ENCODE data around the gene CD7. TPM values are rescaled to one million over a fixed set of nuclear protein-coding genes. Genes with fewer than 3 reads are reported as not detected.

The CD7 gene
- total RNA-seq, 3 donors from 2014 or later, result 10.0 to 12.8 (median 12.3) TPM

DNA sequence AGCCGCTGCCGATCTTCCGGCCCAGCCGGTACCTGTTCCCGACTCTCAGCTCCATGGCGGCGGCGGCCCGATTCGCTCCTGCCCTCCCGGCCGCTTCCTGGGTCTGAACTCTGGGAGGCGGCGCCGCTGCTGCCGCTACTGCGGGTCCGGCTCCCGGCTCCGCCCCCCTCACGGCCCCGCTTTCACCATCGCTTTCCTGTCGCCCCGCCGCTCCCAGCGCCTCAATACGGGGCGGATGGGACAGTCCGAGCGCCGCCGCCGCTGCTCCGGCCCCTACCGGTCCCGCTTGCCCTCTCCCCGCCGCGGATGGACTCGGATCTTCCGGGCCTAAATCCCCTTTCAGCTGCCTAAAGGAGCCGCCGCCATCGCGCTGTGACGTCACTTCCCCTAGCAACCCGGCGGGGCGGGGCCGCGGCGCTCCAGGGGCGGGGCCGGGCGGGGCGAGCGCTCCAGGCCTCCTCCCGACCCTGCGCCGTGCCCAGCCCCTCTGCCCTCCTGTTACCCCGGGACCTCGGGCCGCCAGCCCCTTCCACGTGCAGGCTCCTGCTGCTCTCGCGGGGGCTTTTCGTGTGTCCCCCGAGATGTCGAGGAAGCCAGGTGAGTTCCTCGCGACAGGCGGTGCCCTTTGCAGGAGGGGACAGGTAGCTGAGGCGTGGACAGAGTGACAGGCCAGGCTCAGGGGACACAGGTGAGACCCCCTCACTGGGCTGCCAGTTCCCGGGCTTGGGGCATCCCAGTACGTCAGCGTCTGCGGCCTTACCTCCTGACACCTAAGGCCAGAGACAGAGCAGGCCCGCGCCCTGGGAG, 43.9 kb downstream of the CD7 start, which contains the start of gene CSNK1D:
TSS of gene CSNK1D (minus strand) at position 374 of the 807 bp plus-strand sequence. CDS start at position 55, 319 bp downstream.
- Histone ChIP-seq H3K9me3 (no peaks in the 10 kb centered on the region), H3K4me1 (ENCODE audit: low read depth) (peaks cover 39% of the 10 kb centered on the region), H3K36me3 (ENCODE audit: low read depth) (no peaks in the 10 kb centered on the region), H3K4me3 (peak within 1 kb of the TSS; percentile 99)
- intact Hi-C loops (cut with DNase I, micrococcal nuclease), result no loop called here
- TF ChIP-seq, protein P1, sequence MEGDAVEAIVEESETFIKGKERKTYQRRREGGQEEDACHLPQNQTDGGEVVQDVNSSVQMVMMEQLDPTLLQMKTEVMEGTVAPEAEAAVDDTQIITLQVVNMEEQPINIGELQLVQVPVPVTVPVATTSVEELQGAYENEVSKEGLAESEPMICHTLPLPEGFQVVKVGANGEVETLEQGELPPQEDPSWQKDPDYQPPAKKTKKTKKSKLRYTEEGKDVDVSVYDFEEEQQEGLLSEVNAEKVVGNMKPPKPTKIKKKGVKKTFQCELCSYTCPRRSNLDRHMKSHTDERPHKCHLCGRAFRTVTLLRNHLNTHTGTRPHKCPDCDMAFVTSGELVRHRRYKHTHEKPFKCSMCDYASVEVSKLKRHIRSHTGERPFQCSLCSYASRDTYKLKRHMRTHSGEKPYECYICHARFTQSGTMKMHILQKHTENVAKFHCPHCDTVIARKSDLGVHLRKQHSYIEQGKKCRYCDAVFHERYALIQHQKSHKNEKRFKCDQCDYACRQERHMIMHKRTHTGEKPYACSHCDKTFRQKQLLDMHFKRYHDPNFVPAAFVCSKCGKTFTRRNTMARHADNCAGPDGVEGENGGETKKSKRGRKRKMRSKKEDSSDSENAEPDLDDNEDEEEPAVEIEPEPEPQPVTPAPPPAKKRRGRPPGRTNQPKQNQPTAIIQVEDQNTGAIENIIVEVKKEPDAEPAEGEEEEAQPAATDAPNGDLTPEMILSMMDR (IDR thresholded peaks at IDR 0.05), result no peak
- peak; percentile 89 for ATAC-seq
- DNase-seq, result peak; percentile 94 to 97 (median 96)

DNA sequence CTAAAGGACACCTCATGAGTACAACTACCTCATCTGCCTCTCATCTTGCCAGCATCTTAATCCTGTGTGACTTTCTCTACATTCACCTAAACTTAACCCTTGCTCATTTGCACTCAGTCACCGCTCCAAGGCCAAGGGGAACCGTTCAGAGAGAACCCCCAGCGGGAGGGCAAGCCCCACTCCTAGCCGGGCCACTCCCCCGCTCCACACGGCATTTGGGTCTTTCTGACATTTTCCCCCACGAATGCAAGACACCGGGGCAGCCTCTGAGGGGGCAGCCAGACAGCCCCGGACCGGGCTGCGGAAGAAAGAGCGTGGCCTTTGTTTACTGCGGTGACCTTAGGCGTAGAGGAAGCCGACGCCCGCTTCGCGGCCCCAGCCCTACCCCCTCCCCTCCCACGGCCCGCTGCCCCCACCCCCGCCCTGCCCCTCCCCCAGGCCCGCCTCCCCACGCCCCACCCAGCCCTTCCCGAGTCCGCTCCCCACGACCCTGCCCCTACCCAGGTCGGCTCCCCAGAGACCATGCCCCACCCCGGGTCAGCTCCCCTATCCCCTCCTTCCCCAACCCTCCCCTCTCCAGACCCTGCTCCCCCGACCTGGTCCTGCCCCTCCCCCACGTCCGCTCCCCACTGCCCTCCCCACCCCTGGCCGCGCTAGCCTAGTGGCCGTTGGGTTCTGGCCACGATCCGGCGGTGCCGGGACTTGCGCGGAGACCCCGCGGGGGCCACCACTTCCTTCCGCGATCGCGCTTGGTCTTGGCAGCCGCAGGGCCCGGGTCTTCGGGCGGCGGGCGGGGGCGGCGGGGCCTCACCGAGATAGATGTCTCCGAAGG, 44.7 kb downstream of the CD7 start:
- TF ChIP-seq, protein P1 (IDR thresholded peaks at IDR 0.05), result no peak
- Histone ChIP-seq H3K36me3 (ENCODE audit: low read depth) (no peaks in the 10 kb centered on the region), H3K4me3 (peak overlapping the region; percentile 99), H3K9me3 (no peaks in the 10 kb centered on the region), H3K4me1 (ENCODE audit: low read depth) (peaks cover 47% of the 10 kb centered on the region)
- DNase-seq (peak; percentile 59 to 78 (median 69)), ATAC-seq (peak; percentile 49)
- intact Hi-C loops (cut with DNase I, micrococcal nuclease), result no loop called here

DNA sequence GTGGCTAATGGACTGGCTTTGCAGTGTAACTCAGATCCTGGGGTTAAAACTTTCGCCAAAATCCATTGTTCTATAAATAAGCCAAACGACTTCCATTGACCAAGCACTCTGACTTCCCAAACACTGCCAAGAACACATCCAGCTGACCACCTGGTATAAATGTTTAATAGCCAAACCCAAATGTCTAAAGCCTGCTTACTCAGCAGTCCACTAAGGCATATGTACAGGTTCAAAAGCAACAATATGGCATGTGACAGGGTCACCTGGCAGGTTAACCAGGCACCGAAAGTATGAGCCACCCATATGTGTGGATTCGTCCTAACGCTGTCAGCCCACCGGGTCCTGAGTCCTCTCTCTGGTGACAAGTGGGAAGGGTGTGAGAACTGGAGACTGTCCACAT, 46.0 kb downstream of the CD7 start:
- ATAC-seq, result no peak
- no peak for DNase-seq
- no peaks in the 10 kb centered on the region for H3K9me3 ChIP-seq
- H3K4me3 ChIP-seq, result no peak overlapping the region
- H3K36me3 ChIP-seq (ENCODE audit: low read depth), result no peaks in the 10 kb centered on the region
- peaks cover 60% of the 10 kb centered on the region for H3K4me1 ChIP-seq (ENCODE audit: low read depth)
- TF ChIP-seq, protein P1 (IDR thresholded peaks at IDR 0.05), result no peak
- intact Hi-C loops (cut with DNase I, micrococcal nuclease), result no loop called here

DNA sequence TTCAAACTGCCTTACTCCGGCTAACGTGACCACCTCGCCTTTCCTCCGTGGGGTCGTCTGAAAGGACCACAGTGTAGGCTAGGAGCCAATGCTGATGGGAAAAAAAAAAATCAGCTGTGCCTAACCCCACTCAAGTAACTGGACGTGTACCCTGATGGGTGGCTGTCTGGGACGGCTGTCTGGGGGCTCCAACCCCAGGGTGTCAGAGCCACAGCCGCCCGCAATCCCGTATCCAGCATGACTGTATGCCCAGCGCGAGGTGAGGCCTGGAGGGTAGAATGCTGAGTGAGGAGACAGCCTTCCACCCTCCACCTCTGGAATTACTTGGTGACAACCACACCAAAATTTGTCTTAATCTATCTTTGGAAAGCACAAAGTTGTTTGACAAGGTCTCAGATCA, 46.8 kb downstream of the CD7 start:
- intact Hi-C loops (cut with DNase I, micrococcal nuclease), result no loop called here
- H3K4me3 ChIP-seq, result no peak overlapping the region
- DNase-seq (peak in 1 of 3 donors; percentile 45), ATAC-seq (no peak)
- H3K9me3 ChIP-seq, result no peaks in the 10 kb centered on the region
- peaks cover 66% of the 10 kb centered on the region for H3K4me1 ChIP-seq (ENCODE audit: low read depth)
- TF ChIP-seq, protein P1 (IDR thresholded peaks at IDR 0.05), result no peak
- no peaks in the 10 kb centered on the region for H3K36me3 ChIP-seq (ENCODE audit: low read depth)

DNA sequence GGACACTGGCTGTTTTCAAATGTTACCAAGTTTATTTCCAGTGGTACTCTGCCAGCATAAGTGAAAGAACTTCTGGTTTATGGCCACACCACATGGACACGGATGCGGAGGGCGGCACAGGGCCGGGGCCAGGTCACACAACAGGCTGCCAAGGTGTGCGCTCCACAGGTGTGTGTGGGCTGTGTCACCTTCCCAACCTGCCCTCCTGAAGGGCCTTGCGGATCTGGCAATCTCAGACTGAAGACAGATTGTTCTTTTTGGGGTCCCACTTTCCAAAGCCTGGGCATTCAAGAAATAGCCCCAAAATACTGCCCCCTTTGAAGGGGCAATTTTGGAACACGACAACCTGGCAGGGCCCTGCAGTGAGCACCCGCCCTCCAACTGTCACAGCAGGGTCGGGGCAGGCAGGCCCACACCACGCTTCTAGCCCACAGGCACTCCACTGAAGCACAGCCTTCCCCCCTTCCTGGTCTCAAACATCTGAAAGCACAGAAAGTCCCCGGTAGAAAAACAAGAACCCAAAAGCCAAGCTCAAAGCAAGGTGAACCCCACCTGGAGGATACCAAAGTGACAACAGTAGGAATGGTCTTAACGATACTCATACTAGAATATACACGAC, 47.4 kb downstream of the CD7 start:
- Histone ChIP-seq H3K4me1 (ENCODE audit: low read depth) (peaks cover 66% of the 10 kb centered on the region), H3K9me3 (no peaks in the 10 kb centered on the region), H3K4me3 (no peak overlapping the region), H3K36me3 (ENCODE audit: low read depth) (no peaks in the 10 kb centered on the region)
- peak in 1 of 3 donors; percentile 57 for DNase-seq
- ATAC-seq, result no peak
- TF ChIP-seq, protein P1 (IDR thresholded peaks at IDR 0.05), result no peak
- intact Hi-C loops (cut with DNase I, micrococcal nuclease), result no loop called here

All from mucosa of descending colon (tissue), 3 donors.